Effector memory CD4-positive, alpha-beta T cell (primary cell): Measurements from ENCODE around the gene SCT.

Experiments
- DNase-seq, 3 donors: peaks; one replicate each; pipeline ENCODE4 v3.0.0-alpha.2; 2020
- H3K27ac ChIP-seq: 2 replicates; pipeline ENCODE4 v1.7.0; 2013; ENCODE audit warnings: mild to moderate bottlenecking, low read length, moderate library complexity; ENCODE audit not compliant: insufficient read depth, poor library complexity, severe bottlenecking
- H3K27me3 ChIP-seq: replicated peaks from 2 replicates; pipeline ENCODE4 v1.7.0; 2013; ENCODE audit warnings: mild to moderate bottlenecking, low read length; ENCODE audit not compliant: insufficient read depth, control insufficient read depth, poor library complexity, severe bottlenecking
- H3K36me3 ChIP-seq: 2 replicates; pipeline ENCODE4 v1.7.0; 2013; ENCODE audit warnings: mild to moderate bottlenecking, low read length, moderate library complexity; ENCODE audit not compliant: control insufficient read depth, insufficient read depth
- H3K4me1 ChIP-seq: 2 replicates; pipeline ENCODE4 v1.7.0; 2013; ENCODE audit warnings: low read length, mild to moderate bottlenecking; ENCODE audit not compliant: control insufficient read depth, insufficient read depth, poor library complexity, severe bottlenecking
- H3K4me3 ChIP-seq: 2 replicates; pipeline ENCODE4 v1.7.0; 2013; ENCODE audit warnings: low read length, low read depth, mild to moderate bottlenecking; ENCODE audit not compliant: insufficient read depth, poor library complexity, severe bottlenecking
- H3K9me3 ChIP-seq: 2 replicates; pipeline ENCODE4 v1.7.0; 2013; ENCODE audit warnings: mild to moderate bottlenecking, low read length, moderate library complexity; ENCODE audit not compliant: control insufficient read depth

The SCT gene

GRCh38 chr11:636511-637332 lies 9.7 kb upstream of the SCT start, which contains the start of gene DRD4:
DRD4 (plus strand) TSS chr11:637269; CDS start chr11:637305, 36 bp downstream.
- Histone ChIP-seq H3K27me3 (peaks cover 35% of the 10 kb centered on the region), H3K36me3 (no peaks in the 10 kb centered on the region), H3K4me1 (peaks cover 19% of the 10 kb centered on the region), H3K9me3 (no peaks in the 10 kb centered on the region), H3K4me3 (no peak within 1 kb of the TSS), H3K27ac (no peak within 1 kb of the TSS)
- DNase-seq = no peak

GRCh38 chr11:635945-636510 lies 9.0 kb upstream of the SCT start:
- H3K27ac ChIP-seq = no peak overlapping the region
- H3K27me3 ChIP-seq = peaks cover 35% of the 10 kb centered on the region
- H3K36me3 ChIP-seq = no peaks in the 10 kb centered on the region
- DNase-seq = no peak
- H3K4me3 ChIP-seq = no peak overlapping the region
- H3K4me1 ChIP-seq = peaks cover 19% of the 10 kb centered on the region
- H3K9me3 ChIP-seq = no peaks in the 10 kb centered on the region

DNA sequence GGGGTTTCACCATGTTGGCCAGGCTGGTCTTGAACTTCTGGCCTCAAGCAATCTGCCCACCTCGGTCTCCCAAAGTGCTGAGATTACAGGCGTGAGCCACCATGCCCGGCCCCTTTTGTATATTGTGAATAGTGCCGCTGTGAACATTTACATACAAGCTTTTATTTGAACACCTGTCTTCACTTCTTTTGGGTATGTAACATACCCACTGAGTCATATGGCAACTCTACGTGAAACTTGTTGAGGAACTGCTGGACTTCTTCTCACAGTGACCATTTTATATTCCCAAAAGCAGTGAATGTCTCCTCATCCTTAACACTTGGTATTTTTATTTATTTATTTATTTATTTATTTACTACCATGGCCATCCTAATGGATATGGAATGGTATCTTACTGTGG lies 3.9 kb upstream of the SCT start:
- no peak for DNase-seq
- no peaks in the 10 kb centered on the region for H3K36me3 ChIP-seq
- peaks cover 18% of the 10 kb centered on the region for H3K4me1 ChIP-seq
- no peak overlapping the region for H3K27ac ChIP-seq
- no peaks in the 10 kb centered on the region for H3K9me3 ChIP-seq
- H3K27me3 ChIP-seq = peaks cover 9% of the 10 kb centered on the region
- H3K4me3 ChIP-seq = no peak overlapping the region

DNA sequence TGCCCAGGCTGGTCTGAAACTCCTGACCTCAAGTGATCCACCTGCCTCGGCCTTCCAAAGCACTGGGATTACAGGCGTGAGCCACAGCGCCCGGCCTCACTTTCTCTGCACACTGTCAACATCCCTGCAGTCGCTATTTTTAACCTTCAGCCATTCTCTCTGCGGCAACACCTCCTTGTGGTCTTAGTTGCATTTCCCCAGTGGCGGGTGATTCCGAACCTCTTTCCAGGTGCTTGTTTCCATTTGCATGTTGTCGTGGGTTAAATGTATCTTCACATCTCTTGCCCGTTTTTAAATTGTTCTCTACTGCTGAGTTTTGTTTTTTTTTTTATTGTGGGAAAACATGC lies 2.2 kb upstream of the SCT start:
- Histone ChIP-seq H3K27me3 (peaks cover 23% of the 10 kb centered on the region), H3K36me3 (no peaks in the 10 kb centered on the region), H3K27ac (no peak overlapping the region), H3K9me3 (no peaks in the 10 kb centered on the region), H3K4me3 (no peak overlapping the region), H3K4me1 (peaks cover 18% of the 10 kb centered on the region)
- no peak for DNase-seq

DNA sequence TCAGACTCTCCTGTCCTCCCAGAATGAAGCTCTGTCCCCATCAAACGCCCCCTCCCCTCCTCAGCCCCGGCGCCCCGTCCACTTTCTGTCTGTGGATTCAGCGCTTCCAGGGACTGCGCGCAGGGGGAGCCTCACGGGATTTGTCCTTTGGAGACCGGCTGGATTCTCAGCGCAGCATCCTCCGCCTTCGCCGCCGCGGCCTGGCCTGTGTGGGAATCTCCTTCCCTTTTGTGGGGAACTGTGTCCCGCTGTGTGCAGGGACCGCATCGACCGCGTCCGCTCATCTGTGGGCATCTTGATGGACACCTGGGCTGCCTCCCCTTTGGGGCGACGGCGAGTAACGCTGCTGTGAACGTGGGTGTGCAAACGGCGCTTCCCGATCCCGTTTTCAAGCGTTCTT lies 1.1 kb upstream of the SCT start:
- Histone ChIP-seq H3K36me3 (no peaks in the 10 kb centered on the region), H3K4me3 (no peak overlapping the region), H3K9me3 (no peaks in the 10 kb centered on the region), H3K27ac (no peak overlapping the region), H3K27me3 (peaks cover 23% of the 10 kb centered on the region), H3K4me1 (peaks cover 18% of the 10 kb centered on the region)
- DNase-seq = no peak

DNA sequence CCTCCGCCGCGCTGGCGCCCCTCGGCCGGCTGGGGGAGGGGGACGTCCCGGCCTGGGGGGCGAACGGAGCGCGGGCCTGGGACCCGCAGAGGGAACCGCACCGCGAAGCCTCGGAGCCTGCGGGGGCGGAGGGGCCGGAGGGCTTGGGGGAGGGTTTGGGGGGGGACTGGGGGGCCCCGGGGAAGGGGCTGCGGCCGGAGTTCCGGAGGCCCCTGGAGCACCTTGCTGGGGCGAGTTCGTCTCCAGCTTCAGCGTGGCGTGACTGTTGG lies 261 bp upstream of the SCT start:
- H3K9me3 ChIP-seq = no peaks in the 10 kb centered on the region
- no peak overlapping the region for H3K27ac ChIP-seq
- no peak for DNase-seq
- H3K27me3 ChIP-seq = peaks cover 23% of the 10 kb centered on the region
- no peaks in the 10 kb centered on the region for H3K36me3 ChIP-seq
- no peak overlapping the region for H3K4me3 ChIP-seq
- H3K4me1 ChIP-seq = peaks cover 18% of the 10 kb centered on the region

- DNase-seq = no peak
- Histone ChIP-seq H3K36me3 (no peaks in the 10 kb centered on the region), H3K27me3 (peaks cover 23% of the 10 kb centered on the region), H3K4me3 (no peak overlapping the region), H3K27ac (no peak overlapping the region), H3K4me1 (peaks cover 18% of the 10 kb centered on the region), H3K9me3 (no peaks in the 10 kb centered on the region)
Measured at GRCh38 chr11:625636-626268, 1.2 kb downstream of the SCT start.

DNA sequence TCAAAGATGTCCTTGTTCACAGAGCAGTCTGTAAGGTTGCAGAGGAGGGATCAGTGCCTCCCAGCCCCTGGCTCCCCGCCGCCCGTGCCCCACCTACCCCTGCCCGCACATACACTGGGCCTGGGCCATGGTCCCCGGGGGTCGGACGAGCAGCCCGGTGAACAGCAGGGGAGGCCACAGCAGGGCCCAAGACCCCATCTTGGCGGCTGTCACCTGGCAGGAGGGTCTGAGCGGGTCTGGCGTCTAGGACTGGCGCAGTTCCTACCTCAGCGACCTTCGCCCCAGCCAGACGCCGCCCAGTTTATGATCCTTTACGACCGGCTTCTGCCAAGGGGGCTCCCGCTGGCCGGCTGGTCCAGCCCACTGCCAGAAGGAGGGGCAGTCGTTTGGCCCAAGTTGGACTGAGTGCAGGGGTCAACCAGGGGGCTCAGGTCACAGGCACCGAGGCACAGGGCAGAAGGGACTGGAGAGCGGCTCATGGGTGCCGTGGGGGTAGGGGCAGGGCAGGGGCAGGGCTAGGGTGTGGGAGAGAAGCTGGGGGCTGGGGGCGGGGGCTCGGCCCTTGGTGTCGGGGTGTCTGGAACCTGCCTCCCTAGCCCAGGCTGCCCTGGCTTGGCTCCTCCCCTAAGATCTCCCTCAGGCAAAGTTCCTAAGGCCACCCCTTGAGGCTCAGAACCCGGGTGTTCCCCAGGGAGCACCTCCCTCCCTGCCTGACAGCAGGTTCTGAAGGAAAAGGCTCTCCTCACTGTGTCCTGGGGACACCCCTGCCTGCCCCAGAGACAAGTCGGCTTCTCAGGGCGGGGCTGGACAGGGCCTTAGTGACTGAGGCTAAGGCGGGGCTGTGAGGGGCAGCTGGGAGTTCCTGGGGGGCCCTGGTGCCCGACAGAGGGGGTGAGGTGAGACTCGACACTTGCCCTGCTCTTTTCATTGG lies 2.0 kb downstream of the SCT start, which contains the start of gene CDHR5:
Gene CDHR5 (minus strand): TSS at position 251 of the 931 bp plus-strand sequence. CDS start 53 bp downstream, at position 198.
- no peaks in the 10 kb centered on the region for H3K36me3 ChIP-seq
- H3K27ac ChIP-seq = no peak within 1 kb of the TSS
- no peaks in the 10 kb centered on the region for H3K9me3 ChIP-seq
- no peak within 1 kb of the TSS for H3K4me3 ChIP-seq
- no peak for DNase-seq
- peaks cover 23% of the 10 kb centered on the region for H3K27me3 ChIP-seq
- peaks cover 18% of the 10 kb centered on the region for H3K4me1 ChIP-seq

GRCh38 chr11:623999-624704 lies 2.8 kb downstream of the SCT start:
- no peak overlapping the region for H3K4me3 ChIP-seq
- no peaks in the 10 kb centered on the region for H3K9me3 ChIP-seq
- H3K36me3 ChIP-seq = no peaks in the 10 kb centered on the region
- H3K27ac ChIP-seq = no peak overlapping the region
- no peak for DNase-seq
- peaks cover 23% of the 10 kb centered on the region for H3K27me3 ChIP-seq
- peaks cover 14% of the 10 kb centered on the region for H3K4me1 ChIP-seq
